ENCODE data around the gene TNFRSF1A.

TNFRSF1A gene

GRCh38 chr12:6310771-6311610 lies 30.9 kb downstream of the TNFRSF1A start:
- TF ChIP-seq CTCF (conservative IDR thresholded peaks at IDR 0.05), result no peak
- peak overlapping the region; percentile 73; the same call in 1 of the 2 replicates for H3K27ac ChIP-seq

GRCh38 chr12:6307529-6307928 lies 34.3 kb downstream of the TNFRSF1A start:
- no peak overlapping the region for H3K27ac ChIP-seq
- no peak for TF ChIP-seq CTCF (conservative IDR thresholded peaks at IDR 0.05)

- TF ChIP-seq CTCF (conservative IDR thresholded peaks at IDR 0.05), result no peak
- no peak overlapping the region for H3K27ac ChIP-seq
Observed at GRCh38 chr12:6306599-6307220, 35.2 kb downstream of the TNFRSF1A start.

GRCh38 chr12:6306151-6306550 lies 35.7 kb downstream of the TNFRSF1A start:
- TF ChIP-seq CTCF (conservative IDR thresholded peaks at IDR 0.05), result no peak
- H3K27ac ChIP-seq, result no peak overlapping the region

GRCh38 chr12:6303071-6303470 lies 38.8 kb downstream of the TNFRSF1A start:
- TF ChIP-seq CTCF (conservative IDR thresholded peaks at IDR 0.05), result no peak
- H3K27ac ChIP-seq, result no peak overlapping the region

GRCh38 chr12:6302621-6303020 lies 39.3 kb downstream of the TNFRSF1A start:
- H3K27ac ChIP-seq, result no peak overlapping the region
- no peak for TF ChIP-seq CTCF (conservative IDR thresholded peaks at IDR 0.05)

- no peak for TF ChIP-seq CTCF (conservative IDR thresholded peaks at IDR 0.05)
- H3K27ac ChIP-seq, result no peak overlapping the region
Observed at GRCh38 chr12:6301721-6302120, 40.2 kb downstream of the TNFRSF1A start.

Measured in VCaP (cell line).